HG02973 (cell line): ENCODE measurements around the gene MAP3K7CL.

Source experiments
- ATAC-seq: cut with Tn5 transposase; IDR thresholded peaks from one replicate; pipeline ENCODE4 v1.9.1; 2021; ENCODE audit warnings: moderate library complexity; ENCODE audit not compliant: unreplicated experiment

The MAP3K7CL gene

GRCh38 chr21:29130270-29130969 lies at the start of gene MAP3K7CL:
Gene MAP3K7CL, plus strand, starts transcription at chr21:29130644. Its CDS starts 2,701 bp downstream, at chr21:29133345.
- no peak for ATAC-seq

GRCh38 chr21:29082046-29082815 lies 48.2 kb upstream of the MAP3K7CL start:
- no peak for ATAC-seq

GRCh38 chr21:29083306-29083705 lies 47.1 kb upstream of the MAP3K7CL start:
- ATAC-seq: no peak

GRCh38 chr21:29084372-29084771 lies 46.1 kb upstream of the MAP3K7CL start:
- ATAC-seq: no peak

GRCh38 chr21:29085106-29085752 lies 45.2 kb upstream of the MAP3K7CL start:
- no peak for ATAC-seq

- no peak for ATAC-seq
Observed at GRCh38 chr21:29091033-29091432, 39.4 kb upstream of the MAP3K7CL start.

GRCh38 chr21:29092102-29092959 lies 38.1 kb upstream of the MAP3K7CL start:
- no peak for ATAC-seq

GRCh38 chr21:29096218-29097015 lies 34.0 kb upstream of the MAP3K7CL start:
- no peak for ATAC-seq

- no peak for ATAC-seq
Observed at GRCh38 chr21:29098156-29098555, 32.3 kb upstream of the MAP3K7CL start.

- no peak for ATAC-seq
Observed at GRCh38 chr21:29102791-29103257, 27.6 kb upstream of the MAP3K7CL start.

- no peak for ATAC-seq
Observed at GRCh38 chr21:29104239-29104708, 26.2 kb upstream of the MAP3K7CL start.

- ATAC-seq: no peak
Observed at GRCh38 chr21:29105218-29105617, 25.2 kb upstream of the MAP3K7CL start.

- ATAC-seq: no peak
Observed at GRCh38 chr21:29114765-29115500, 15.5 kb upstream of the MAP3K7CL start.

GRCh38 chr21:29115899-29116298 lies 14.5 kb upstream of the MAP3K7CL start:
- ATAC-seq: no peak

- no peak for ATAC-seq
Observed at GRCh38 chr21:29117372-29117955, 13.0 kb upstream of the MAP3K7CL start.

GRCh38 chr21:29121759-29122158 lies 8.7 kb upstream of the MAP3K7CL start:
- peak; percentile 63 for ATAC-seq

GRCh38 chr21:29124645-29125044 lies 5.8 kb upstream of the MAP3K7CL start:
- no peak for ATAC-seq

- peak; percentile 87 for ATAC-seq
Observed at GRCh38 chr21:29125191-29125590, 5.3 kb upstream of the MAP3K7CL start.

- no peak for ATAC-seq
Observed at GRCh38 chr21:29125979-29126378, 4.5 kb upstream of the MAP3K7CL start.
